HUES48 (cell line): Measurements from ENCODE around the gene AHNAK2.

ENCODE experiments used
- H3K27ac ChIP-seq: one replicate; pipeline ENCODE4 v1.7.0; 2013; ENCODE audit warnings: low read depth, low read length, inconsistent platforms
- H3K27me3 ChIP-seq: 2 replicates; pipeline ENCODE4 v1.6.1; 2013; ENCODE audit warnings: mild to moderate bottlenecking, low read length; ENCODE audit not compliant: control insufficient read depth, insufficient read depth
- H3K36me3 ChIP-seq: 2 replicates; pipeline ENCODE4 v1.6.1; 2013; ENCODE audit warnings: low read length; ENCODE audit not compliant: control insufficient read depth, insufficient read depth
- H3K4me1 ChIP-seq: 2 replicates; pipeline ENCODE4 v1.6.1; 2013; ENCODE audit warnings: mild to moderate bottlenecking, low read length; ENCODE audit not compliant: control insufficient read depth, insufficient read depth
- H3K4me3 ChIP-seq: 2 replicates; pipeline ENCODE4 v1.5.1; 2013; ENCODE audit warnings: mild to moderate bottlenecking, low read depth, low read length
- H3K9ac ChIP-seq: 2 replicates; pipeline ENCODE4 v1.6.1; 2013; ENCODE audit warnings: mild to moderate bottlenecking, low read depth, low read length, moderate library complexity
- H3K9me3 ChIP-seq: 2 replicates; pipeline ENCODE4 v1.6.1; 2013; ENCODE audit warnings: low read length; ENCODE audit not compliant: control insufficient read depth, insufficient read depth

The AHNAK2 gene

DNA sequence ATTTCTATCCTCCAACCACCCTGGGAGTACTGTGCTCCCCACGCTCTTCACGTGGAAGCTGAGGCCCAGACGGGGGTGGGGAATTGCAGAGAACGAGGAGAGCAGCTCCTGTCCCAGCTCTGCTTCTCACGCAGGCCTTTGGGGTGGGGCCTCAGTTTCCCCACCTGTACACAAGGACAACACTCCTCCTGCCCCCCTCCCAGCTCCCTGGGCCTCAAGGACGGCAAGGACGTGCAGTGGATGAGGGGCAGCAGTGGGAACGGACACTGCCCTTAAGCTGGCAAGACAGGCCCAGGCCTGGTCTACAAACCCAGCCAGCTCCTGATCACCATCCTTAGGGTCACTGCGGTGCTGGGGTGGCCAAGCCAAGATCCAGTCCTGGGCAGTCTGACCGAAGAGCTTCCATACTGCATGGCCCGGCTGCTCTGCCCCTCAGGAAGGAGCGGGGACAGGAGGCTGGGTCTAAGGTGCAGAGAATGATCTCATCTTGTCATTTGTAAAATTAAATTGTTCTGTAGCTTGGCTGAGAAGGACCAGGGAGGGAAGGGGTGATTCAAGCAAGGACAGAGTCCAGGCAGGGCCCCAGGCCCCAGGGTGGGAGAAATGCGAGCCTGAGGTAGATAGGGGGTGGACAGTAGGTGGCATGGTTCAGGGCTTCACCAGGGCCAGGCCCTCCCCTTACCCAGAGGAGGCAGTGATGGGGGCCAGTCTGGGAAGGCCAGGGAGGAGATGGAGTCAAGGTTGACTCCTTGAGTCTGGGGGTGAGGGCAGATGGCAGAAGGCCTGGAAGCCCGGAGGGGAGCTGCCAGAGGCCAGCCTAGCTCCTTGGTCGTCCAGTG lies 6.1 kb upstream of the AHNAK2 start:
- Histone ChIP-seq H3K4me3 (no peak overlapping the region), H3K9ac (no peak overlapping the region), H3K36me3 (no peaks in the 10 kb centered on the region), H3K4me1 (no peaks in the 10 kb centered on the region), H3K9me3 (no peaks in the 10 kb centered on the region), H3K27ac (no peak overlapping the region), H3K27me3 (peaks cover 11% of the 10 kb centered on the region)

- Histone ChIP-seq H3K36me3 (no peaks in the 10 kb centered on the region), H3K4me3 (no peak overlapping the region), H3K4me1 (0 out of 2 replicates have a peak, but pooled peaks cover 2% of the 10 kb centered on the region), H3K9me3 (no peaks in the 10 kb centered on the region), H3K9ac (no peak overlapping the region), H3K27ac (no peak overlapping the region), H3K27me3 (peaks cover 19% of the 10 kb centered on the region)
Measured at GRCh38 chr14:104983231-104983721, 5.1 kb upstream of the AHNAK2 start.

DNA sequence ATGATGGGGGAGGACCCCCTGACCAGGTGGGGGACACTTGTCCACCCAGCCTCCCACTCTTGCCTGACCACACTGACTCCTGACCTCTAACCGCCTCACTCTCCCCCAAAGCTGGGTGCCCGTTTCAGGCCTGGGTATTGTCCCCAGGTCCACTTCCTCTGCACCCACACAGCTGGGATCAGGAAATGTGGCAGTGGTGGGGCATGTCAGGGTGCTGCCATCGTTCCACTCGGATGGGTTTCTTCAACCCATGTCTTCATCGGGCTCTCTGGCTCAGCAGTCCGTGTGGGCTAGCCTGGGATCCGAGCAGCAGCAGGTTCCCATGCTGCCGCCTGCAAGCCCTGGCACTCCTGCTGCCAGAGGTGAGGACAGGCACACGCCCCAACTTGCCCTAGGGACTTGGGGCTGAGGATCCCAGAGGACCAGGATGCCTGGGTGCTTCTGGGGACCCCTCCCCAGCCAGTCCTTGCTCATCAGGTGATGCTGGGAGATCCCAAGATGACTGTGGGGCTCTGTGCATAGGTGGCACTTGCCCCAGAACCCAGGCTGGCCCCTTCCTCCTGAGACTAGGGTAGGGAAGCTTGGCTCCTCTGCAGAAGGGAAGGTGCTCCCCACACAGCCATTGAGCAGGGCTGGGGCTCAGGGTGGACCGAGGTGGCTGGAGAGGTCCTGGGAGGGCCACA lies 4.5 kb upstream of the AHNAK2 start:
- Histone ChIP-seq H3K4me3 (no peak overlapping the region), H3K4me1 (0 out of 2 replicates have a peak, but pooled peaks cover 2% of the 10 kb centered on the region), H3K27ac (no peak overlapping the region), H3K36me3 (no peaks in the 10 kb centered on the region), H3K9me3 (no peaks in the 10 kb centered on the region), H3K27me3 (peaks cover 22% of the 10 kb centered on the region), H3K9ac (no peak overlapping the region)

DNA sequence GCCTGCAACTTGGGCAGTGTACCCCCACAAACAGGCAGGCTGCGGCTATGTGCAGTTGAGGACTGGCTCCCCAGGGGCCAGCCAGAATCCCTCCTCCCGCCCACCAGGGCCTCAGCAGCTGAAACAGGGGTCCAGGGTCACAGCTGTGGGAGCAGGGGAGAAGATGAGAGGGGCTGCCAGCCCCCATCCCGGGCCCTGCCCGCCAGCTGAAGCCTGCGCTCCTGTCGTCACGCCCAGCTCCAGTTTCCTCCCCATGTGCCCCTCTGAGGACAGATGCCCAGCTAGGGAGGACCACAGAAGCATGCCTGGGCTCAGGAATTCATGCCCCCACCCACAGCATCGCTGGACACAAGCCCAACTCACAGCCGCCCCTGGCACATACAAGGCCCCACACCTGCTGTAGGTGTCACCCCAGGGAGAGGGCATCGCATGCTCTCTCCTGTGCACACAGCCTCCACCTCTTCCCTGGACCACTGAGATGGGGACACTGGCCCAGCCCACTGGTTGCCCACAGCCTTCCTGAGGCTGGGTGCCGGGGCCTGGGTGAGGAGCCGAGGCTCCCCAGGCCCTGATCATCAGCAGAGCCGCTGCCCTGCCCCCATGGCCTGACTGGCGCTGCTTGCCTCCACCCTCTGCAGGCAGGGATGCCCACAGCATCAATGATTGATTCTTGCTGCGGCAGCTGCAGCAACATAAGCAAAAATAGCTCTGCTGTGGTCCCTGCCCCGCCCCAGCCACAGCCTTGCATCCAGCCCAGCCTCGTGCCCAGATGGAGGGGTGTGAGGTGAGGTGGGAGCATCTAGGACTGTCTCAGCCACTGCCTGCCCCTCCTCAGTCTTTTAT lies 3.7 kb upstream of the AHNAK2 start:
- Histone ChIP-seq H3K36me3 (no peaks in the 10 kb centered on the region), H3K4me1 (0 out of 2 replicates have a peak, but pooled peaks cover 2% of the 10 kb centered on the region), H3K9me3 (no peaks in the 10 kb centered on the region), H3K27ac (no peak overlapping the region), H3K4me3 (no peak overlapping the region), H3K9ac (no peak overlapping the region), H3K27me3 (peaks cover 30% of the 10 kb centered on the region)

GRCh38 chr14:104980611-104981531 lies 2.7 kb upstream of the AHNAK2 start:
- H3K9ac ChIP-seq = no peak overlapping the region
- H3K4me1 ChIP-seq = 0 out of 2 replicates have a peak, but pooled peaks cover 2% of the 10 kb centered on the region
- no peaks in the 10 kb centered on the region for H3K9me3 ChIP-seq
- no peaks in the 10 kb centered on the region for H3K36me3 ChIP-seq
- H3K27ac ChIP-seq = no peak overlapping the region
- H3K4me3 ChIP-seq = no peak overlapping the region
- peaks cover 38% of the 10 kb centered on the region for H3K27me3 ChIP-seq

DNA sequence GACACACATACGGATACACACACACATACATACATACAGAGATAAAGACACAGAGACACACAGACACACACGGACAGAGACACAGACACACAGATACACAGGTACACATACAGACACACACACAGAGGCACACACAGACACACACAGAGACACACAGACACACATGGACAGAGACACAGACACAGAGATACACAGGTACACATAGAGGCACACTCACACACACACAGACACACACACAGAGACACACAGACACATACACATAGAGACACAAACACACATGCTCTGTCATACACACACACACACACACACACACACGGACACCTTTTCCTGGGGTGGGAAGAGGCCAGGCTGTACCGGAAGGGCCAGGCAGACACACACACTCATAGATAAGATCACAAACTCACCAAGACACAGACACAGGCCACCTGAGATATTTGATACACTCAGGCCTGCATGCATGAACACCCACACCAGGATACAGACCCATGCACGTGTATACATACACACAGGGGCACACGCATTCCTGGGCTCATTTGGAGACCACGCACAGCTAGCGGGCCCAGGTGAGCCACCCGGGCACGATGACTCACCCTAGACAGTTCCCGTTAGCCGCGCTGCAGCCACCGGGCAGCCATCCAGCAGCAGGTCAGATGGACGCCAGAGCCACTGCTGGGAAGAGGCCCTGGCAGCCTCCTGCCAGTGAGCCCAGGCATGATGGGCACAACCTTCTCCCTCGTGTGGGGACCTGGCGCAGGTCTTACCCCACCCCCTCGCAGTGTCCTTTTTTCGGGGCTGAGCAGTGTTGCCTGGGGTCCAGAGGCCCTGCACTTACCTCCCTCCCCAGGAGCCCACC lies 1.8 kb upstream of the AHNAK2 start:
- Histone ChIP-seq H3K9me3 (no peaks in the 10 kb centered on the region), H3K4me1 (0 out of 2 replicates have a peak, but pooled peaks cover 2% of the 10 kb centered on the region), H3K9ac (no peak overlapping the region), H3K27ac (no peak overlapping the region), H3K4me3 (no peak overlapping the region), H3K27me3 (peaks cover 38% of the 10 kb centered on the region), H3K36me3 (no peaks in the 10 kb centered on the region)

GRCh38 chr14:104978746-104979691 lies 845 bp upstream of the AHNAK2 start:
- Histone ChIP-seq H3K36me3 (no peaks in the 10 kb centered on the region), H3K9ac (no peak overlapping the region), H3K27me3 (peaks cover 38% of the 10 kb centered on the region), H3K4me1 (0 out of 2 replicates have a peak, but pooled peaks cover 2% of the 10 kb centered on the region), H3K9me3 (no peaks in the 10 kb centered on the region), H3K27ac (no peak overlapping the region), H3K4me3 (peak overlapping the region; percentile 58)

- Histone ChIP-seq H3K9ac (no peak overlapping the region), H3K27ac (no peak overlapping the region), H3K27me3 (peaks cover 38% of the 10 kb centered on the region), H3K4me1 (0 out of 2 replicates have a peak, but pooled peaks cover 2% of the 10 kb centered on the region), H3K9me3 (no peaks in the 10 kb centered on the region), H3K4me3 (peak overlapping the region; percentile 54; the same call in 1 of the 2 replicates), H3K36me3 (no peaks in the 10 kb centered on the region)
Measured at GRCh38 chr14:104977008-104977680, 1.0 kb downstream of the AHNAK2 start.
